Fibroblast of mammary gland (primary cell): ENCODE data around the gene LRMDA.
A peak's percentile ranks its signal among the peaks of the same experiment; 100 is the strongest.

Source experiments
- DNase-seq: peaks from one replicate; pipeline ENCODE4 v3.0.0-alpha.2; 2010; ENCODE audit warnings: low read depth
- H3K4me3 ChIP-seq: 2 replicates; pipeline ENCODE4 v1.5.1; 2011; ENCODE audit warnings: low read depth, mild to moderate bottlenecking, low read length, moderate library complexity; ENCODE audit not compliant: control insufficient read depth
- TF ChIP-seq, protein P1 (sequence below): conservative IDR thresholded peaks from 2 replicates; pipeline ENCODE4 v1.5.1; 2011; ENCODE audit warnings: low read depth, low read length, inconsistent platforms; ENCODE audit not compliant: control insufficient read depth, insufficient read depth

LRMDA gene

DNA sequence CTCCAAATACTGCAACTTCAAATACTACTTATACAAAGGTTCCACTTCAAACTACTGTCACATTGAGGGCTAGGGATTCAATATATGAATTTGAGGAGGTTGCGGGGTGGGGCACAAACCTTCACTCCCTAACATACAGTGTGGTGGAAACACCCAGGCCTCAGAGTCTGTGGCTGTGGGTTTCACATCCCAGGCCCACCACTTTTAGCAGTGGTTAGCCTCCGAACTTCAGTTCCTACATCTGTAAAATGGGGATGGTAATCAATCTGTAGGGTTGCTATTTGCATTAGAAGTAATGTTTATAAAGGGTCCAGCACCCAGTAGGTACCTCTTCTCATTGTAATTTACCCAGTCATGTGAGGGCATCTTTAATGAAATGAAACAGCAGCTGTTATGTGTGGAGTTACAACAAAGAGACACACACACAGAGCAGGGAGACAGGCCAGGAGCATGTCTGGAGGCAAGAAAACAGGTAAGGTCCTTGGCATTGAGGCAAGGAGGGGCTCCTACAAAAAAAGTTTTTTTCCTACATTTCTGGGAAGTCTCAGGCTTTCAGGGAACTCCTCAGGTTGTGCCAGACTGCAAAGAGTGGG lies 570.9 kb downstream of the LRMDA start:
- TF ChIP-seq, protein P1, sequence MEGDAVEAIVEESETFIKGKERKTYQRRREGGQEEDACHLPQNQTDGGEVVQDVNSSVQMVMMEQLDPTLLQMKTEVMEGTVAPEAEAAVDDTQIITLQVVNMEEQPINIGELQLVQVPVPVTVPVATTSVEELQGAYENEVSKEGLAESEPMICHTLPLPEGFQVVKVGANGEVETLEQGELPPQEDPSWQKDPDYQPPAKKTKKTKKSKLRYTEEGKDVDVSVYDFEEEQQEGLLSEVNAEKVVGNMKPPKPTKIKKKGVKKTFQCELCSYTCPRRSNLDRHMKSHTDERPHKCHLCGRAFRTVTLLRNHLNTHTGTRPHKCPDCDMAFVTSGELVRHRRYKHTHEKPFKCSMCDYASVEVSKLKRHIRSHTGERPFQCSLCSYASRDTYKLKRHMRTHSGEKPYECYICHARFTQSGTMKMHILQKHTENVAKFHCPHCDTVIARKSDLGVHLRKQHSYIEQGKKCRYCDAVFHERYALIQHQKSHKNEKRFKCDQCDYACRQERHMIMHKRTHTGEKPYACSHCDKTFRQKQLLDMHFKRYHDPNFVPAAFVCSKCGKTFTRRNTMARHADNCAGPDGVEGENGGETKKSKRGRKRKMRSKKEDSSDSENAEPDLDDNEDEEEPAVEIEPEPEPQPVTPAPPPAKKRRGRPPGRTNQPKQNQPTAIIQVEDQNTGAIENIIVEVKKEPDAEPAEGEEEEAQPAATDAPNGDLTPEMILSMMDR = no peak
- DNase-seq = no peak
- no peak overlapping the region for H3K4me3 ChIP-seq

DNA sequence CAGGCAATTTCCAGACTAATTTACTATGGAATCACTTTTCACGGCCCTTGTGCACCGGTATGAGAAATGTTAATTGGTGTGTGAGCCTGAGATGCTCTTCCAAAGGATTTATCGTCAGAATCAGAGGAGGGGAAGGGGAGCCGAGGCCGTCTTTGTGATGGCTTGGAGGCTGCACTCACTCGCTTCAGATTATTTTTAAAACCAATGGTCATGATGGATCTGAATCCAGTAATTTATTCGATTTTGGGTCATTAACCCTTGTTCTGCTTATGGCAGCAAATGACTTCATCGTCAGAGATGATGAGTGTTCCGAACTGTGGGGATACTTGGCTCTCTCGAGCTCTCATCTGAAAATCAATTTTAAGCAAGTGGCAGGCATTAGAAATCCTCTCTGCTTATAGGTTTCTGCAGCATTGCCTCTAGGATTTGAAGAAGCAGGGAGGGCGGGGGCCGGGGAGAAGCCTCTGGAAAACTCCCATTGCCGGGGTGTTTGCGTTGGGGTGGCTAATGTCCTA lies 576.3 kb downstream of the LRMDA start:
- H3K4me3 ChIP-seq = no peak overlapping the region
- TF ChIP-seq, protein P1 = no peak
- no peak for DNase-seq

GRCh38 chr10:76009531-76009930 lies 578.1 kb downstream of the LRMDA start:
- no peak overlapping the region for H3K4me3 ChIP-seq
- TF ChIP-seq, protein P1 = no peak
- DNase-seq = no peak

DNA sequence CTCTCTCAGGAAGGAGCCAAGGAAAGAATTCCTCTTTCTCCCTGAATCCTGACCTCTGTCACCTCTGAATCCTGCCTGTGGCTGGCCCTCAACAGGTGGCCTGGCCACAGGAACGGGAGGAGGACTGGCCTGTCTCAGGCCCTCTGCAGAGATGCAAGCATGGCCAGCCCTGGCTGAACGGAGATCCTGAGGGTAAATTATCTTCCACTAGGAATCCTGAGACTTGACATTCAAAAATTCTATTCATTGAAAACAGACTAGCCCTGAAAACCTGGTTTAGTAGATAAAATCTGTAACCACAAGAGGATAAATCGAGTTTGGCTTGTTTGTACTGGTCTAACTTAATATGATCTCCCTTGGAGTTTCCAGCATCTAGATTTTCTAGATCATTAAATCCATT lies 579.3 kb downstream of the LRMDA start:
- TF ChIP-seq, protein P1 = no peak
- no peak for DNase-seq
- H3K4me3 ChIP-seq = no peak overlapping the region

- H3K4me3 ChIP-seq = no peak overlapping the region
- TF ChIP-seq, protein P1 = no peak
- DNase-seq = no peak
Measured at GRCh38 chr10:76012716-76013327, 581.4 kb downstream of the LRMDA start.

DNA sequence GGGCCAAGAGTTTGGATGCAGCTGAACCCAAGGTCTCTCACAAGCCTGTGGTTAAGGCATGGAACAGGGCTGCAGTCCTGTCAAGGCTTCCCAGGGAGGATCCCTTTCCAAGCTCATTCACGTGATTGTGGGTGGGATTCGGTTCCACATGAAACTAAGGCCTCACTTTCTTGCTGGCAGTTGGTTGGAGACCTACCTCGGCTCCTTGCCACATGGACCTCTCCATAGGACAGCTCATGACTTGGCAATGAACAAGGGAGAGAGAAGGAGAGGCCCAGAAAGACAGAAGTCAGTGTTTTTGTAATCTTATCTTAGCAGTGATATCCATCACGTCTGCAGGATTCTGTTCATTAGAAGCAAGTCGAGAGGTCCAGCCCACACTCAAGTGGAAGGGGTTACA lies 583.8 kb downstream of the LRMDA start:
- no peak overlapping the region for H3K4me3 ChIP-seq

More for the DNA sequence above, 583.8 kb downstream of the LRMDA start:
- TF ChIP-seq, protein P1 = no peak
- DNase-seq = peak; percentile 10
